ENCODE measurements around the gene TADA3. TPM values are rescaled to one million over a fixed set of nuclear protein-coding genes. Genes with fewer than 3 reads are reported as not detected.

Gene TADA3
- total RNA-seq, 1 donor from 2014 or later: 54.5 TPM

GRCh38 chr3:9744162-9744561, 48.1 kb downstream of the TADA3 start:
- peaks cover 72% of the 10 kb centered on the region for H3K36me3 ChIP-seq (ENCODE audit: insufficient read depth, low read length)
- no peak overlapping the region for H3K27ac ChIP-seq (ENCODE audit: low read depth, low read length)
- Mint-ChIP-seq H3K27me3 (ENCODE audit: low read depth, unreplicated experiment) (no peaks in the 10 kb centered on the region), H3K36me3 (ENCODE audit: low read depth, unreplicated experiment) (peaks cover 28% of the 10 kb centered on the region), H3K9me3 (ENCODE audit: unreplicated experiment) (no peaks in the 10 kb centered on the region), H3K27ac (ENCODE audit: unreplicated experiment) (no peak overlapping the region), H3K4me1 (ENCODE audit: low read depth, unreplicated experiment) (peaks cover 21% of the 10 kb centered on the region), H3K4me3 (ENCODE audit: unreplicated experiment) (no peak overlapping the region)
- peaks cover 19% of the 10 kb centered on the region for H3K4me1 ChIP-seq (ENCODE audit: insufficient read depth, low read length)
- DNase-seq (ENCODE audit: low read depth): no peak
- no peak overlapping the region for H2AFZ ChIP-seq (ENCODE audit: low read depth, low read length)
- no peak overlapping the region for H3K4me3 ChIP-seq (ENCODE audit: insufficient read depth, low read depth, low read length)
- no peak overlapping the region for H3K9ac ChIP-seq (ENCODE audit: low read length)
- no peak for TF ChIP-seq EZH2 (IDR thresholded peaks at IDR 0.05; ENCODE audit: insufficient read depth, low read length)
- no peak for TF ChIP-seq CTCF (IDR thresholded peaks at IDR 0.05; ENCODE audit: insufficient read depth, low read depth, low read length)
- H3K4me2 ChIP-seq (ENCODE audit: low read length): no peak overlapping the region
- H3K9me3 ChIP-seq (ENCODE audit: insufficient read depth, low read depth, low read length): no peaks in the 10 kb centered on the region
- FAIRE-seq: no peak
- H4K20me1 ChIP-seq (ENCODE audit: insufficient read depth, low read length): peaks cover 39% of the 10 kb centered on the region
- H3K79me2 ChIP-seq (ENCODE audit: insufficient read depth, low read length): peaks cover 13% of the 10 kb centered on the region
- no peaks in the 10 kb centered on the region for H3K27me3 ChIP-seq (ENCODE audit: insufficient read depth, low read length)

- Histone ChIP-seq H3K4me3 (ENCODE audit: insufficient read depth, low read depth, low read length) (no peak overlapping the region), H3K9ac (ENCODE audit: low read length) (no peak overlapping the region), H3K4me1 (ENCODE audit: insufficient read depth, low read length) (peaks cover 16% of the 10 kb centered on the region), H2AFZ (ENCODE audit: low read depth, low read length) (no peak overlapping the region), H4K20me1 (ENCODE audit: insufficient read depth, low read length) (peaks cover 45% of the 10 kb centered on the region), H3K36me3 (ENCODE audit: insufficient read depth, low read length) (peaks cover 79% of the 10 kb centered on the region), H3K27ac (ENCODE audit: low read depth, low read length) (no peak overlapping the region), H3K4me2 (ENCODE audit: low read length) (no peak overlapping the region), H3K27me3 (ENCODE audit: insufficient read depth, low read length) (no peaks in the 10 kb centered on the region), H3K9me3 (ENCODE audit: insufficient read depth, low read depth, low read length) (no peaks in the 10 kb centered on the region), H3K79me2 (ENCODE audit: insufficient read depth, low read length) (peaks cover 18% of the 10 kb centered on the region)
- H3K9me3 Mint-ChIP-seq (ENCODE audit: unreplicated experiment): no peaks in the 10 kb centered on the region
- no peak overlapping the region for H3K27ac Mint-ChIP-seq (ENCODE audit: unreplicated experiment)
- no peak overlapping the region for H3K4me3 Mint-ChIP-seq (ENCODE audit: unreplicated experiment)
- no peaks in the 10 kb centered on the region for H3K27me3 Mint-ChIP-seq (ENCODE audit: low read depth, unreplicated experiment)
- FAIRE-seq (no peak), DNase-seq (ENCODE audit: low read depth) (no peak)
- H3K36me3 Mint-ChIP-seq (ENCODE audit: low read depth, unreplicated experiment): peaks cover 22% of the 10 kb centered on the region
- TF ChIP-seq CTCF (IDR thresholded peaks at IDR 0.05; ENCODE audit: insufficient read depth, low read depth, low read length) (no peak), EZH2 (IDR thresholded peaks at IDR 0.05; ENCODE audit: insufficient read depth, low read length) (no peak)
- H3K4me1 Mint-ChIP-seq (ENCODE audit: low read depth, unreplicated experiment): peaks cover 21% of the 10 kb centered on the region
These were observed 48.7 kb downstream of the TADA3 start for GRCh38 chr3:9743548-9743947.

- Histone ChIP-seq H2AFZ (ENCODE audit: low read depth, low read length) (no peak overlapping the region), H3K27me3 (ENCODE audit: insufficient read depth, low read length) (no peaks in the 10 kb centered on the region), H3K4me3 (ENCODE audit: insufficient read depth, low read depth, low read length) (no peak overlapping the region), H3K9me3 (ENCODE audit: insufficient read depth, low read depth, low read length) (no peaks in the 10 kb centered on the region), H4K20me1 (ENCODE audit: insufficient read depth, low read length) (peaks cover 54% of the 10 kb centered on the region), H3K36me3 (ENCODE audit: insufficient read depth, low read length) (peaks cover 82% of the 10 kb centered on the region), H3K79me2 (ENCODE audit: insufficient read depth, low read length) (peaks cover 18% of the 10 kb centered on the region), H3K4me2 (ENCODE audit: low read length) (no peak overlapping the region), H3K9ac (ENCODE audit: low read length) (no peak overlapping the region), H3K4me1 (ENCODE audit: insufficient read depth, low read length) (peaks cover 16% of the 10 kb centered on the region), H3K27ac (ENCODE audit: low read depth, low read length) (no peak overlapping the region)
- Mint-ChIP-seq H3K9me3 (ENCODE audit: unreplicated experiment) (no peaks in the 10 kb centered on the region), H3K4me3 (ENCODE audit: unreplicated experiment) (no peak overlapping the region), H3K4me1 (ENCODE audit: low read depth, unreplicated experiment) (peaks cover 17% of the 10 kb centered on the region), H3K27me3 (ENCODE audit: low read depth, unreplicated experiment) (no peaks in the 10 kb centered on the region), H3K36me3 (ENCODE audit: low read depth, unreplicated experiment) (peaks cover 19% of the 10 kb centered on the region), H3K27ac (ENCODE audit: unreplicated experiment) (no peak overlapping the region)
- no peak for FAIRE-seq
- DNase-seq (ENCODE audit: low read depth): no peak
- no peak for TF ChIP-seq EZH2 (IDR thresholded peaks at IDR 0.05; ENCODE audit: insufficient read depth, low read length)
- TF ChIP-seq CTCF (IDR thresholded peaks at IDR 0.05; ENCODE audit: insufficient read depth, low read depth, low read length): no peak
These were observed 49.7 kb downstream of the TADA3 start for GRCh38 chr3:9742560-9742959.
